MM.1S (cell line): ENCODE results near the gene AP3D1.

Experiments used
- DNase-seq: peaks from one replicate; pipeline ENCODE4 v3.0.0-alpha.2; 2015
- H2AFZ ChIP-seq: fragments of 300-600 bp; sonication (generic); 2 replicates; pipeline ENCODE4 v1.6.0; 2016; ENCODE audit warnings: antibody characterized with exemption, low read length
- H3F3A ChIP-seq: fragments of 300-600 bp; sonication (generic); 2 replicates; pipeline ENCODE4 v1.6.1; 2016; ENCODE audit warnings: mild to moderate bottlenecking, antibody characterized with exemption, low read length, moderate library complexity, mixed read lengths; ENCODE audit not compliant: insufficient read depth
- H3K27ac ChIP-seq: fragments of 300-600 bp; sonication (generic); 2 replicates; pipeline ENCODE4 v1.5.1; 2016; ENCODE audit warnings: mild to moderate bottlenecking, low read length
- H3K27me3 ChIP-seq: fragments of 300-600 bp; sonication (generic); replicated peaks from 2 replicates; pipeline ENCODE4 v1.6.0; 2016; ENCODE audit warnings: low read length; ENCODE audit not compliant: insufficient read depth
- H3K36me3 ChIP-seq: fragments of 300-600 bp; sonication (generic); replicated peaks from 2 replicates; pipeline ENCODE4 v1.6.1; 2016; ENCODE audit warnings: mild to moderate bottlenecking, low read length, mixed read lengths; ENCODE audit not compliant: insufficient read depth
- H3K4me1 ChIP-seq: fragments of 300-600 bp; sonication (generic); 2 replicates; pipeline ENCODE4 v1.6.1; 2016; ENCODE audit warnings: low read length, mixed read lengths
- H3K4me2 ChIP-seq: fragments of 300-600 bp; sonication (generic); 2 replicates; pipeline ENCODE4 v1.6.0; 2016; ENCODE audit warnings: low read depth, low read length
- H3K4me3 ChIP-seq: fragments of 300-600 bp; sonication (generic); 2 replicates; pipeline ENCODE4 v1.5.1; 2016; ENCODE audit warnings: low read length, mixed read lengths
- H3K79me2 ChIP-seq: fragments of 300-600 bp; sonication (generic); 2 replicates; pipeline ENCODE4 v1.6.1; 2016; ENCODE audit warnings: mixed run types, low read length, mixed read lengths
- H3K9ac ChIP-seq: fragments of 300-600 bp; sonication (generic); 2 replicates; pipeline ENCODE4 v1.6.1; 2016; ENCODE audit warnings: low read length, mixed read lengths
- H3K9me2 ChIP-seq: fragments of 300-600 bp; sonication (generic); replicated peaks from 2 replicates; pipeline ENCODE4 v1.6.1; 2016; ENCODE audit warnings: mild to moderate bottlenecking, low read length, mixed read lengths; ENCODE audit not compliant: insufficient read depth
- H3K9me3 ChIP-seq: fragments of 300-600 bp; sonication (generic); replicated peaks from 2 replicates; pipeline ENCODE4 v1.6.1; 2016; ENCODE audit warnings: mild to moderate bottlenecking, low read length, mixed read lengths; ENCODE audit not compliant: insufficient read depth
- H4K20me1 ChIP-seq: fragments of 300-600 bp; sonication (generic); 2 replicates; pipeline ENCODE4 v1.6.1; 2016; ENCODE audit warnings: mild to moderate bottlenecking, low read length, moderate library complexity, mixed read lengths; ENCODE audit not compliant: insufficient read depth
- CTCF ChIP-seq: fragments of 300-600 bp; sonication (generic); IDR thresholded peaks from 2 replicates; pipeline ENCODE4 v1.5.1; 2016; ENCODE audit warnings: antibody characterized with exemption, low read length, mixed read lengths
- EZH2 ChIP-seq: fragments of 300-600 bp; sonication (generic); optimal IDR thresholded peaks from 2 replicates; pipeline ENCODE3; 2017; ENCODE audit warnings: low read depth, mild to moderate bottlenecking, antibody characterized with exemption, low read length, mixed read lengths
- EZH2phosphoT487 ChIP-seq: fragments of 300-600 bp; sonication (generic); IDR thresholded peaks from 2 replicates; pipeline ENCODE4 v1.6.1; 2018; ENCODE audit warnings: antibody characterized with exemption, low read length

AP3D1 gene

GRCh38 chr19:2079865-2080301 lies 71.5 kb downstream of the AP3D1 start:
- H3K9me3 ChIP-seq = no peaks in the 10 kb centered on the region
- no peak overlapping the region for H2AFZ ChIP-seq
- DNase-seq = no peak
- TF ChIP-seq EZH2phosphoT487 (no peak), CTCF (no peak), EZH2 (no peak)
- H3K9me2 ChIP-seq = no peaks in the 10 kb centered on the region
- H3K4me2 ChIP-seq = no peak overlapping the region
- peaks cover 100% of the 10 kb centered on the region for H3K79me2 ChIP-seq
- no peaks in the 10 kb centered on the region for H3K27me3 ChIP-seq
- H3K27ac ChIP-seq = no peak overlapping the region
- peaks cover 56% of the 10 kb centered on the region for H4K20me1 ChIP-seq
- peaks cover 48% of the 10 kb centered on the region for H3F3A ChIP-seq
- H3K9ac ChIP-seq = no peak overlapping the region
- H3K36me3 ChIP-seq = peaks cover 44% of the 10 kb centered on the region
- no peak overlapping the region for H3K4me3 ChIP-seq
- peaks cover 10% of the 10 kb centered on the region for H3K4me1 ChIP-seq

GRCh38 chr19:2079076-2079864 lies 72.1 kb downstream of the AP3D1 start:
- TF ChIP-seq EZH2phosphoT487 = no peak
- no peak for TF ChIP-seq EZH2
- TF ChIP-seq CTCF = no peak
- H3K27ac ChIP-seq = no peak overlapping the region
- no peak overlapping the region for H3K4me3 ChIP-seq
- H3F3A ChIP-seq = peaks cover 45% of the 10 kb centered on the region
- no peaks in the 10 kb centered on the region for H3K9me2 ChIP-seq
- no peak overlapping the region for H3K4me2 ChIP-seq
- peaks cover 44% of the 10 kb centered on the region for H3K36me3 ChIP-seq
- H3K4me1 ChIP-seq = peaks cover 10% of the 10 kb centered on the region
- peaks cover 98% of the 10 kb centered on the region for H3K79me2 ChIP-seq
- no peaks in the 10 kb centered on the region for H3K27me3 ChIP-seq
- no peaks in the 10 kb centered on the region for H3K9me3 ChIP-seq
- H2AFZ ChIP-seq = no peak overlapping the region
- no peak overlapping the region for H3K9ac ChIP-seq
- no peak for DNase-seq
- H4K20me1 ChIP-seq = peaks cover 56% of the 10 kb centered on the region

GRCh38 chr19:2077833-2078619 lies 73.3 kb downstream of the AP3D1 start:
- Histone ChIP-seq H3K79me2 (peaks cover 98% of the 10 kb centered on the region), H3K36me3 (peaks cover 50% of the 10 kb centered on the region), H3K27me3 (no peaks in the 10 kb centered on the region), H2AFZ (no peak overlapping the region), H3K9me3 (no peaks in the 10 kb centered on the region), H3K9me2 (no peaks in the 10 kb centered on the region), H3K4me2 (no peak overlapping the region), H3F3A (peaks cover 35% of the 10 kb centered on the region), H4K20me1 (peaks cover 56% of the 10 kb centered on the region), H3K27ac (no peak overlapping the region), H3K4me1 (peaks cover 10% of the 10 kb centered on the region), H3K9ac (no peak overlapping the region), H3K4me3 (no peak overlapping the region)
- TF ChIP-seq CTCF = no peak
- no peak for TF ChIP-seq EZH2
- no peak for TF ChIP-seq EZH2phosphoT487
- no peak for DNase-seq
